Activated CD4-positive, alpha-beta T cell treated with anti-CD3 and anti-CD28 coated beads for 1 hour (primary cell): ENCODE results near the gene TPGS1.
"Not testable (repeated sequence)": the region's sequence is repeated elsewhere in the genome, so short reads cannot be mapped to it uniquely, and the experiment has no call there.

Experiments
- DNase-seq: peaks from one replicate; pipeline ENCODE4 v3.0.0-alpha.2; 2020

Gene TPGS1

DNA sequence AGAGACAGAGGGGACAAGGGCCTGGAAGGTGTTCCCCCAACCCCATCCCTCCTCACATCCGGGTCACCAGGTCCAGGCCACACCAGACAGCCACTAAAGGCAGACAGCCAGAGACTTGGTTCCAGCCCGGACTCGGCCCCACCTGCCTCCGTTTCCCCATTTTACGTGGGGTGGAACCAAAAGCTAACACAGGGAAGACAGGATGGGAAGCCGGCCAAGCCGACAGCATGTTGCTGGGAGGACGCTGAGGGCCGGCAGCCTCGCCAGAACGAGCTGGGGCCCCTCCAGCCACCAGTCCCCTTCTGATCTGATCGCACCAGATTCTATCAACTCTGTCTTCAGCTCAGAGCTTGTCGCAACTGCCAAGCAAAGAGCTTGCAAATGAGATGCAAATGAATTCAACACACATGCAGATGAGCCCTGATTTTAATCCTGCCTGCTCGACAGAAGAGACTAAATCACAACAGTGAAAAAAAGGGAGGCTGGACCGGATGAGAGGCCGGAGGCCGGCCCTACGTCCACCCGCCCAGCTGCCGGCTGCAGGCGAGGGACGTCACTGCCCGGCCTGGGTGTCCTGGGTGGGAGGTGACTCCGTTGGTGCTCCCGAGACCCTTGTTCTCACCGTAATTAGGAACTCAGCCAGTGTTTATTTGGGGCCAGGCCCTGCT lies 28.9 kb upstream of the TPGS1 start:
- DNase-seq: no peak

DNA sequence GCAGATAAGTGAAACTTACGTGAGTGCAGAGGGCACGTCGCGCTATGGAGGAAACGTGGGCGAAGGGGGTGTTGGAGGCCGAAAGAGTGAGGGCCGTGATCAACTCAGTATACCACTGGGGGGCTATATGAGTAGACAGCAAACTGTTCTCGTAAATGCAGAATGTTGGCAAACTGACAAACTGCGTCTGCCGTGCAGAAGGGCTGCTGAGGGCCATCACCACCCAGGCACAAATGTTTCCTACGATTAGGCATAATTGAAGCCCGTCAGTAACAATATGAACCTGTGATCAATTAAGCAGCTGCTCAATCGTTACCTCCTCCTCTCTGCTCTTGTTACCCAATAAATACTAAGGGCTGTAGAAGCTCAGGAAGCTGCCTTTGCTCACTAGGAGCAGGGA lies 28.3 kb upstream of the TPGS1 start:
- DNase-seq: no peak

DNA sequence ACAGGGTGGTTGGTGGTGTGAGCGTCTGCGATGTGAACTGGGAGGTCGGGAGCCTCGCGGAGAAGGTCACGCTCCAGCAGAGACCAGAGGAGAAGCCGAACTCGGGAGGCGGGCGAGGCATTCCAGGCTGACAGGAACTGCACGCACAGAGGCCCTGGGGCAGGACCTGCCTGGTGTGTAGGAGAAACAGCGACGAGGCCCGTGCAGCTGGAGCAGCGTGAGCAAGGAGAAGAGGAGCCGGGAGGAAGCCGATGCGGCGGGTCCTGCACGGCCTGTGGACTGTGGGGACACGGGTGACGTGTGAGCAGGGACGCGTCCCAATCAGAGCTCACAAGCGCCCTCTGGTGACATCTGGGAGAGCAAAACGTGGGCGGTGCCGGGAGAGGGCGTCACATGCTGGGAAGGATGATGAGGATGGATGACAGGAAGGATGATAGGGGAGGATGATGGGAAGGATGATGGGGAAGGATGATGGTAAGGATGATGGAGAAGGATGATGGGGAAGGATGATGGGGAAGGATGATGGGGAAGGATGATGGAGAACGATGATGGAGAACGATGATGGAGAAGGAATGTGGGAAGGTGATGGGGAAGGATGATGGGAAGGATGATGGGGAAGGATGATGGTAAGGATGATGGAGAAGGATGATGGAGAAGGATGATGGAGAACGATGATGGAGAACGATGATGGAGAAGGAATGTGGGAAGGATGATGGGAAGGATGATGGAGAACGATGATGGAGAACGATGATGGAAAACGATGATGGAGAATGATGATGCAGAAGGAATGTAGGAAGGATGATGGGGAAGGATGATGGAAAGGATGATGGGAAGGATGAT lies 27.1 kb upstream of the TPGS1 start:
- peak; percentile 19 for DNase-seq

DNA sequence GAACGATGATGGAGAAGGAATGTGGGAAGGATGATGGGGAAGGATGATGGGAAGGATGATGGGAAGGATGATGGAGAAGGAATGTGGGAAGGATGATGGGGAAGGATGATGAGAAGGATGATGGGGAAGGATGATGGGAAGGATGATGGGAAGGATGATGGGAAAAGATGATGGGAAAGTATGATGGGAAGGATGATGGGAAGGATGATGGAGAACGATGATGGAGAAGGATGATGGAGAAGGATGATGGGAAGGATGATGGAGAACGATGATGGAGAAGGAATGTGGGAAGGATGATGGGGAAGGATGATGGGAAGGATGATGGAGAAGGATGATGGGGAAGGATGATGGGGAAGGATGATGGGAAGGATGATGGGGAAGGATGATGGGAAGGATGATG lies 26.2 kb upstream of the TPGS1 start:
- DNase-seq: not testable (repeated sequence)

DNA sequence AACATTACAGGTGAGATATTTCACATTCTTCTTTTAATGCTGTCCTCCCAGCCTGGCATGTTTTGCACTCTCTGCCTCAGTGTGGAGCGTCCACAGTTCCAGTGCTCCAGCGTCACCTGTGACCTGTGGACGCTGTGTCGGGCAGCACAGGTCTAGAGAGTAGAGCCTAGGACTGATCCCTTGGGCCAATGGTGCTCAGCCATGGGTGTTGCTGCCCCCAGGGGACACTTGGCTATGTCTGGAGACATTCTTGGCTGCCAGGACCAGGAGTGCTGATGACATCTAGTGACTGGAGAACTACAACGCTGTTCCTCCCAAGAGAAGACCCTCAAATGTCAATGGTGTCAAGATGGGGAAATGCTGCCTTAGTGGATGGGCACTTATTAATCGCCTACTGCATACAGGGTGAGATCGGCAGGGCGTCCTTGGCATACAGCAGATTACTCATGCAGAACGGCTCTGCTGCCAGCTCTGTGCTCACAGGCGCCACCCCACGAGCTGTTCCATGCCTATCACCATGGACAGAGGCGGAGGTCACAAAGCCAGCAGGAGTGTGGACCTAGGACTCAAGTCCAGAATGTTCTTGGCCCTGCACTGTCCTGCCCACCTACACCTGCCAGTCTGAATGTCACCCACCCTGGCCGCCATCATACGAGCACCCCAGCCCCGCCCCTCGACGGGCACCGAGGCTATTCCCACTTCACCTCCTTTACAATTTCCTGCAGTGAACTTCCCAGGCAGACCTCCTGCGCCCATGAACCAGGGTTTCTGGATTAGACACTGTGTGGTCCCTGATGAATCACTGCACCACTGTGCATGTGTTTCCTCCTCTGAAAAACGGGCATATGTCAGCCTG lies 24.9 kb upstream of the TPGS1 start:
- DNase-seq: no peak

DNA sequence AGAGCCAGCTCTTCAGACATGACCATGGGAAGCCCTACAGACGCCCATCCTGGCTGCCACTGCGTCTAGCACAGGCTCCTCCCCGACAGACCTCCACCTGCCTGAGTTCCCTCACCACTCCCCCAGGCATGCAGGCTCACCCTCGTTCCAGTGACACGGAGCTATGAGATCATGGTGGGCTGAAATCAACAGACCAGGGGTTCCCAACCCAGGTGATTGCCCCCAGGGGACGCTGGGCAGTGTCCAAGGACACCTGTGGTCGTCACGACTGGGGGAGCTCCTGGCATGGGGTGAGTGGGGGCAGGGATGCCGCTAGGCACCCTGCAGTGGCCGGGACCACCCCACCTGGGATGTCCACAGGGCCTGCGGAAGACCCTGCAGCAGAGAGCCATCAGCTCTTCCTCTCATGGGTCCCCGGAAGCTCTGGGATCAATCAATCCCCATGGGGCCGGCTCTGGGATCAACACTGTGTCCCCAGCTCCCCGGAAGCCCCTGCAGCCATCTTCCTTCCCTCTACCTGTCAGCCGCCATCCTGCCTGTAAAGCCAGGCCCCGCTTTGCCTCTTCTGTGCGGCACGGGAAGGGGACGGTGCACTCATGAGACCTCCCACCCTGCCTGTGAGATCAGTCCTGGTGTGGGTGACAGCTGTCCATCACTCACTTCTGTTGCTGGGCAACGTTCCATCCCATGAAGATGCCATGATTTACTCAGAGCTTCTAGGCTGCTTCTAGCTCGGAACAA lies 23.8 kb upstream of the TPGS1 start:
- DNase-seq: no peak

DNA sequence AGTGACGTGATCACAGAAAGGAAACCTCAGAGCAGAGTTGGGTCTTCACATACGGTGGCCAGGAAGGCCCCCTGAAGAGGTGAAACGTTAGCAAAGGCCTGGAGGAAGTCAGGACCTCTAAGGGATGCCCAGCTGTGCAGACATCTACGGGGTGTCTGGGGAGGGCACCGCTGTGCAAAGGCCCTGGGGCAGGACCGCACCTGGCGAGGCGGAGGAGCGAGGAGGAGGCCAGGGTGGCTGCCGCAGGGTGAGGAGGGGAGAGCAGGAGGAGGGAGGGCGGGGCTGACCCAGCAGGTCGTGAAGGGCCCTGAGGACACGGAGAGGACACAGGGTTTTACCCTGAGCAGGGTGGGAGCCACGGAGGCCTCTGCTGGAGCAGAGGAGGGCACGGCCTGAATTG lies 22.8 kb upstream of the TPGS1 start:
- DNase-seq: no peak

DNA sequence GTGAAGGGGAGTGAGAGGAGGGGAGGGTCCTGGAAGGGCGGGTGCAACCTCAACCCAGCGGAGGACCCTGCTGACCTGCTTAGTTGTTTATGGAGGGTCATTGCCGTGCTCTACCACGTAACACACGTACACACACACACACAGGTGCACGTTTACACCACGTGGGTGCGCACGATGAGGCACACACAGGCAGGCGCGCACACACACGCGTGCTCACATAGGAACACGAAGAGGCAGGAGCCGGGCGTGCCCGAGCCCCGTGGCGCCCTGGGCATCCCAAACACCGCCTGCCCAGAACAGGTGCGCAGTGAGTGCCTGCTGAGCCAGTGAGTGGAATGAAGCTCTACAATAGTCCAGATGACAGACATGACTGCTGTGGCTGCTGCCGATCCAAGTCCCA lies 22.2 kb upstream of the TPGS1 start:
- no peak for DNase-seq

DNA sequence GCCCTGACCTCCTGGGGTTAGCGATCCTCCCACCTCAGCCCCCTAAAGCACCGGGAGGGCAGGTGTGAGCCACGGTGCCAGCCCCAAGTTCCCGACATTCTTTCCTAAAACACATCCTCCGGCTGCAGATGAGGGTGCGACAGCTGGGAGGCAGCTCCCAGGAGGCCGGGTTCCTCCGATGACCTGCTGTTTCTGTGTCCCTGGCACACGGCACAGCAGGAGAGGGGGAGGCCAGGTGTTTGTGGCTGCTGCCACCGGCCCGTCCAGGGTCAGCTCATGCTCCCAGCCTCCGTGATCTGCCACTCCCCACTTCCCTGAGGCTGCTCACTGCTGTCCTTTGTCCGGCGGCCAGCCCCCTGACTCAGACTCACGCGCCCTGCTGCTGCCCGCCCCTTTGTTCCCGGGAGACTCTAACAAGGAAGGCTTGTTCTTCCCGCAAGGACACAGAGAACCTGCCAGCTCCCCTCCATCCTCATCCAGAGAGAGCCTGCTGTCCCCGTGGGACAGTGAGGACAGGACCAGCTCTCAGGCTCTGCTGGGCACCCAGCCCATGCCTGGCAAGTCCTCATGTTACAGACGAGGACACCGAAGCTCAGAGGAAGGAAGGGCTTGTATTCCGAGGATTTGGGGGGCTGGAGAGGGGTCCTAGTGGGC lies 21.6 kb upstream of the TPGS1 start:
- DNase-seq: no peak

DNA sequence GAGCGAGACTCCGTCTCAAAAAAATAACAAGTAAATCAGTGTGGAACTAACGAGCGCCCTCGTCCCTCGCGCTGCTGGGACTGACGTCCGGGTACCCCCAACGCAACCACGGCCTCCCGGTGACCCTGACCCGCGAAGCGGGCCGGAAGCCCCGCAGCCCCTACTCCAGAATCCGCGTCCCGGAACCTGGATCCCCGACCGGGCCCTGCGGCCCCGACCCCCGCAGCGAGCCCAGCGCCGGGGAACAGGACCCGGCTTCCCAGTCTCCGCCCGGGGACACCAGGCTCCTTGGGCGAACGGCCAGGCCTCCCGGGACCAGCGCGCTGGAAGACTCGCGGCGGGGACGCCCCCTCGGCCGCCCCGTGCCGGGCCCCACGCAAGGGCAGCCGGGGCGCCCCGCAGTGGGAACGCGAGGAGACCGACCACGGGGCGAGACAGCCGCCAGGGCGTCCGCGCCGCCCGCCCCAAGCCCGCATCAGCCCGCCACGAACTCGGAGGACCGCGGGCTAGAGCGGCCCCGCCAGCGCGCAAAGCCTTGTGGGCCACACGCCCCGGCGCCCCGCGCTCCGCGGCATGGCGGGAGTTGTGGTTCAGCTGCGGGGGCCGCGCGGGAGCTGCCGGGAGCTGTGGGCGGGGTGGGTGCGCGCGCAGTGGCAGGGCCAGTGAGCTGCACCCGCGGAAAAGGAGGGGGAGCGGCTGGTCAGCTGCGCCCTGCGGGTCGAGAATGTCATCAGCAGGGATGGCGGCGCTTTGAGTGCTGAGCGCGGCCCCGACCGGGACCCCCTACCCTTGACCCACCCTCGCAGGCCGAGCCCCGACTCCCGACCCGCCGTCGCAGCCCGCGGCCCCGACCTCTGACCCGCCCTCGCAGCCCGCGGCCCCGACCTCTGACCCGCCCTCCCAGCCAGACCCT lies 18.5 kb upstream of the TPGS1 start:
- DNase-seq: peak; percentile 88

DNA sequence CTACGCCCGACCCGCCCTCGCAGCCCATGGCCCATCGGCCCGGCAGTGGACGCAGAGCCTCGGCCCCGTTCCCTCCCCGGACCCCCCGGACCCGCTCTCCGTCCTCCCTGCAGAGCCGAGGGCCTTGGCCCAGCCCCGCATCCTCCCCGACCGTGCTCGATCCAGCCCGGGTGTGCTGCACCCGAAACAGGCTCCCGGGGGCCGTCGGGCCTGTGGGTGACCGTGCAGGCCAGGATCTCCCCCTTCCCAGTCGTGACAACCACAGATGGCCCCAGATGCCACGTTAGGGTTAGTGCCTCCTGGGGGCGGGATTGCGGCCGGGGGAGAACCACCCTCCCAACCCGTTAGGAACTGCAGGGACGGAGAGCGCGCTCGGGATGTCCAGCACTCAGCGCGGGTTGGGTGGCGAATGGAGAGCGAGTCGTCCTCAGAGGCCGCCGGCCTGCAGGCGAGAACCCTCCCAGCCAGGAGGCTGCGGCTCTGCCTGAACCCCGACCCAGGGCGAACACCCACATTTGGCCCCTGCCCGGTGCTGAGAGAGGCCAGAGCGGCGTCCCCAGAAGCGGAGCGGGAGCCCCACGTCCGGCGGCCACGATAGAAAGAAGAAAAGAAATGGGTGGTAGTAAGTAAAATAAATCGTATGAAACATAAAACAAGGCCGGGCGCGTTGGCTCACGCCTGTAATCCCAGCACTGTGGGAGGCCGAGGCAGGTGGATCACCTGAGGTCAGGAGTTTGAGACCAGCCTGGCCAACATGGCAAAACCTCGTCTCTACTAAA lies 17.7 kb upstream of the TPGS1 start:
- DNase-seq: no peak

DNA sequence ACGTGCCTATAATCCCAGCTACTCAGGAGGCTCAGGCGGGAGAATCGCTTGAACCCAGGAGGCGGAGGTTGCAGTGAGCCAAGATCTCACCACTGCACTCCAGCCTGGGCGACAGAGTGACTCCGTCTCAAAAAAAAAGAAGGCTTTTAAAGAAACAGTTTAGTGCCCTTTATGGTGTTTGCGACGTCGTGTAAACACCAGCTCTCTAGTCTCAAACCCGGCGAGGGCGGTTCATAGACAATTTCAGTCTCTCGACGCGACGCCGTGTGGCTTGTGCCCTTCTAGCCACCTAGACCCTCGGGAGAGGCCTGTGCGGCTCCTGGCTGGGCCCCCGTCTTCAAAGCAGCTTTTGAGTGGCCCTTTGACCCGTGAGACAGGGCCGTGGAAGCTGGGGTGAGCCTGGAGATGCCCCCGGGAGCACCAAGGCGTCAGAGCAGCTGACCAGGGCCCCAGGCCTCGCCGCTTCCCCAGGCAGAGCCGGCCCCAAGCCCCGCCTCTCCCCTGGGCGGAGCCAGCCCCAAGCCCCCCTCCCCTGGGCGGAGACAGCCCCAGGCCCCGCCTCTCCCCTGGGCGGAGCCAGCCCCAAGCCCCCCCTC lies 16.1 kb upstream of the TPGS1 start:
- no peak for DNase-seq

DNA sequence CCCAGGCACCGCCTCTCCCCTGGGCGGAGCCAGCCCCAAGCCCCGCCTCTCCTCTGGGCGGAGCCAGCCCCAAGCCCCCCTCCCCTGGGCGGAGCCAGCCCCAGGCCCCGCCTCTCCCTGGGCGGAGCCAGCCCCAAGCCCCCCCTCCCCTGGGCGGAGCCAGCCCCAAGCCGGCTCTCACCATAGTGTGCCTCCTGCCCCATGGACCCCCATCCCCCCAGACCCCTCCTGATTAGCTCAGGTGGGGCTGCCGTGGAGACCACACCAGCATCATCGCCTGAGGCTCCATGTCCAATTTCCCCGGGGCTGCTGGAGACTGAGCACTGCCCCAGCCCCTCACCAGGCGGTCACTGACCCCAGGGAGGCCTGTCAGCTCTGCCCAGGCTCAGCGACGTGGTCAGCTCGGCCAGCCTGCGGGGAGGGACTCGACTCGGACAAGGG lies 15.2 kb upstream of the TPGS1 start:
- no peak for DNase-seq

DNA sequence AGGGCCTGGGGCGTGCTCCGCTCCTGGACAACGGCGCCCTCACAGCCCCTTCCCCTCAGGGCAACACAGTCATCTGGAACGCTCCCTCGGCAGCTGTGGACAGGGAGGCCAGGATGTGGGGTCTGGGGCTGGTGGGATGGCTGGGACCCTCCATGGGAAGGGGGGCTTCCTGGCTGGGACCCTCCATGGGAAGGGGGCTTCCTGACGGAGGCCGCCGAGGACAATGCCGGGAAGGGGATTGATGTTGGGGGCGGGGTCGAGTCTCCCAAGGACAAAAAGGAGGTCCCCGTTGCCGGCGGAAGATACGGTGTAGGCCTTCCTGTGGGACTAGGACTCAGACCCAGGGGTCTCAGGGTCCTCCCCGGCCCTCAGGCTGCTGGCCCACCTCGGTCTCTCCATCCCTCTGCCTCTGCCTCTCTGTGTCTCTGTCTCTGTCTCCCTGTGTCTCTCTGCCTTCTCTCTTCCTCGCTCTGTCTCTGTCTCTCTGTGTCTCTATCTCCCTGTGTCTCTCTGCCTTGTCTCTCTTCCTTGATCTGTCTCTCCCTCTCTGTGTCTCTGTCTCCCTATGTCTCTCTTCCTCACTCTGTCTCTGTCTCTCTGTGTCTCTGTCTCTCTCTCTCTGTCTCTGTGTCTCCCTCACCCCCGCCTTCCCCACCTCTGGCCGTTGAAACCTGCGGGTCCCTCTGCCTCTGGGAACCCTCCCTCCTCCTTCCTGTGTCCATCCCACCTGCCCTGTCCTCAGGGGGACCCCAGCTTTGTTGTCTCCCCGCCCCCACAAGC lies 13.7 kb upstream of the TPGS1 start:
- DNase-seq: no peak

DNA sequence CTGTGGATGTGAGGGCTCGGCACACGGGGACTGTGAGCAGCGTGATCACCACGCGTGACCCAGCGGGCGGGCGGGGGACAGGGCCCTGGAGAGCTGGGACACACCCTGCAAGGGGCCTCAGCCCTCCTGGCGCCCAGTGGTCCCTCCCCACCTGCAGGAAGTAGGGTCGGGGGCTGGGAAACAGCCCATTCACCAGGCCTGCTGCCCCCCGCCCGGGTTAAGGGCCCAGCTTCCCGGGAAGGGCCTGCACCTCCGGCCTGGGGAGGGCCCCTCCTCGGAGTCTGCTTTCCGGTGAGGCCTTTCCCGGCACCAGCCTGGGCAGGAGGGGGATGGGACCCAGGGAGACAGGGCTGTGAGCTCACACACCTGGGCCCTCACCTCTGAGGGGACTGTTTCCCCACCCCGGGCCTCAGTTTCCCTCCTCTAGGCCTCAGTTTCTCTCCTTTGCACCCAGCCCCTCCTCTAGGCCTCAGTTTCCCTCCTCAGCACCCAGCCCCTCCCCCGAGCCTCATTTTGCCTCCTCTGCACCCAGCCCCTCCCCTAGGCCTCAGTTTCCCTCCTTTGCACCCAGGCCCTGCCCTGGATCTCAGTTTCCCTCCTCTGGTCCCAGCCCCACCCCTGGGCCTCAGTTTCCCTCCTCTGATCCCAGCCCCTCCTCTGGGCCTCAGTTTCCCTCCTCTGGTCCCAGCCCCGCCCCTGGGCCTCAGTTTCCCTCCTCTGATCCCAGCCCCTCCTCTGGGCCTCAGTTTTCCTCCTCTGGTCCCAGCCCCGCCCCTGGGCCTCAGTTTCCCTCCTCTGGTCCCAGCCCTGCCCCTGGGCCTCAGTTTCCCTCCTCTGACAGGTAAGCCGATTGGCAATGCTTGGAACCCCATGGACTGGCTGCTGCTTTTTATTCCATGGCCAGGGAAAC lies 12.9 kb upstream of the TPGS1 start:
- DNase-seq: no peak

DNA sequence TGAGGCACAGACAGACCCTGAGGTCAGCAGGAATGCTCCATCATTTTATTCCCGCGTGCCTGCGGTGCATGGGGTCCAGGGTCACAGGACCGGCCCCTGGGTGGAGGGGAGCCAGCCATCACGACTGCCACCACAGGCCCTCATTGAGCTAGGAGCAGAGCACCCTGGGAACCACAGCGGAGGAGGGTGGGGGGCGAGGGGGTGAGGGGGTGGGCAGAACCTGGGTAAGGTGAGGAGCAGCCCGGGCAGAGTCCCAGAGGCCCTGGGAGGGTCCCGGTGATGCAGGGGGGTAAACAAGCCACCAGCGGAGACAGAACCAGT lies 12.3 kb upstream of the TPGS1 start:
- no peak for DNase-seq

DNA sequence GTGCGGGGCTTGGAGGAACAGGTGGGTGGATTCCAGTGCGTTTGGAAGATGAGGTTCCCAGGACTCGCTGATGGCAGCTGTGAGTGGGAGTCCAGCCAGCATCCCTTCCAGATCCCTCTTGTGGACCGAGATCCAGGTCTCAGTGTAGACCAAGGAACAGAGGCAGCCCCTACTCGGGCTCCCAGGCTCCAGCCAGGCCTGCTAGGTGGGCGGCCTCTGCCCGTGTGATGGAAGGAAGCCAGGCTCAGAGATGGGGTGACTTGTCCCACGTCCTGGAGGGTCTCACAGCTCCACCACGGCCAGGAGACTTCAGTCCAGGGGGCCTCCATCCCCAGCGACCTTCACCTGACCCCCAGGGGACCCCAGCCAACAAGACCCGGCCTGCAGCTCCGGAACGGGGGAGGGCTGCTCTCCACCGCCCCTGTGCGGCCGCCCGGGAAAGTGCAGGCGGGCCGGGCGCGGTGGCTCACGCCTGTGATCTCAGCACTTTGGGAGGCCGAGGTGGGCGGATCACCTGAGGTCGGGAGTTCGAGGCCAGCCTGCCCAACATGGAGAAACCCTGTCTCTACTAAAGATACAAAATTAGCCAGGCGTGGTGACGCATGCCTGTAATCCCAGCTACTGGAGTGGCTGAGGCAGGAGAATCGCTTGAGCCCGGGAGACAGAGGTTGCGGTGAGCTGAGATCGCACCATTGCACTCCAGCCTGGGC lies 11.7 kb upstream of the TPGS1 start:
- peak; percentile 22 for DNase-seq
